HepG2 (cell line): ENCODE data around the gene GPR137. TPM values are rescaled to one million over a fixed set of nuclear protein-coding genes. Genes with fewer than 3 reads are reported as not detected.

Experiments used
- AGO2 ChIP-seq: fragments of 200-400 bp; formaldehyde crosslinking; optimal IDR thresholded peaks from 2 replicates; pipeline ENCODE3; 2017; ENCODE audit warnings: mild to moderate bottlenecking, low read depth, low read length, moderate library complexity
- CENPT ChIP-seq: sonication (generic); formaldehyde crosslinking; IDR thresholded peaks from 2 replicates; pipeline ENCODE4 v1.8.0; 2022; ENCODE audit warnings: low read depth, mild to moderate bottlenecking, moderate library complexity, missing genetic modification reagents
- ETV6 ChIP-seq: sonication (generic); formaldehyde crosslinking; conservative IDR thresholded peaks from 2 replicates; pipeline ENCODE4 v1.4.0; 2020; ENCODE audit warnings: missing genetic modification reagents
- HDAC2 ChIP-seq: sonication (generic); formaldehyde crosslinking; IDR thresholded peaks from 2 replicates; pipeline ENCODE4 v1.4.0; 2020; ENCODE audit warnings: missing genetic modification reagents
- HES4 ChIP-seq: sonication (generic); formaldehyde crosslinking; IDR thresholded peaks from 2 replicates; pipeline ENCODE4 v1.9.0; 2021; ENCODE audit warnings: mild to moderate bottlenecking, missing genetic modification reagents, borderline replicate concordance
- HMGA1 ChIP-seq: sonication (generic); formaldehyde crosslinking; conservative IDR thresholded peaks from 2 replicates; pipeline ENCODE4 v1.4.0; 2020; ENCODE audit warnings: missing genetic modification reagents
- IRF1 ChIP-seq: sonication (generic); formaldehyde crosslinking; IDR thresholded peaks from 2 replicates; pipeline ENCODE4 v1.4.0; 2020; ENCODE audit warnings: low read depth, mild to moderate bottlenecking, missing genetic modification reagents
- MAF1 ChIP-seq: sonication (generic); formaldehyde crosslinking; IDR thresholded peaks from 2 replicates; pipeline ENCODE4 v1.5.0; 2020; ENCODE audit warnings: missing genetic modification reagents, borderline replicate concordance
- MAZ ChIP-seq, 2 experiments: sonication (generic) in 1 of 2; formaldehyde crosslinking in 1 of 2; IDR thresholded peaks; 2 replicates each; pipeline versions ENCODE4 v1.5.0 to v1.6.1; 2012 to 2020; ENCODE audit warnings: low read depth in 2 of 2, mild to moderate bottlenecking in 2 of 2, borderline replicate concordance in 1 of 2, improper control_type of control experiment in 1 of 2, low read length in 1 of 2, missing genetic modification reagents in 1 of 2, moderate library complexity in 1 of 2
- SIN3B ChIP-seq: fragments of 150-350 bp; IDR thresholded peaks from 2 replicates; pipeline ENCODE4 v1.6.1; 2014; ENCODE audit warnings: low read length
- SSRP1 ChIP-seq: IDR thresholded peaks from 2 replicates; pipeline ENCODE4 v1.6.1; 2016; ENCODE audit warnings: control low read depth
- XRCC5 ChIP-seq: fragments of 200-400 bp; formaldehyde crosslinking; optimal IDR thresholded peaks from 2 replicates; pipeline ENCODE3; 2017; ENCODE audit warnings: mild to moderate bottlenecking, low read length
- ZC3H13 ChIP-seq: sonication (generic); formaldehyde crosslinking; IDR thresholded peaks from 2 replicates; pipeline ENCODE4 v1.8.1; 2023; ENCODE audit warnings: mild to moderate bottlenecking, missing genetic modification reagents, moderate library complexity
- ZNF232 ChIP-seq: sonication (generic); formaldehyde crosslinking; IDR thresholded peaks from 2 replicates; pipeline ENCODE4 v1.4.0; 2020; ENCODE audit warnings: missing genetic modification reagents, borderline replicate concordance
- ZNF256 ChIP-seq: sonication (generic); formaldehyde crosslinking; conservative IDR thresholded peaks from 2 replicates; pipeline ENCODE4 v1.4.0; 2020; ENCODE audit warnings: missing genetic modification reagents
- ZNF546 ChIP-seq: sonication (generic); formaldehyde crosslinking; conservative IDR thresholded peaks from 2 replicates; pipeline ENCODE4 v1.8.1; 2023; ENCODE audit warnings: mild to moderate bottlenecking, missing genetic modification reagents
- ZNF558 ChIP-seq: sonication (generic); formaldehyde crosslinking; IDR thresholded peaks from 2 replicates; pipeline ENCODE4 v1.9.0; 2022; ENCODE audit warnings: mild to moderate bottlenecking, missing genetic modification reagents, borderline replicate concordance
- ZNF691 ChIP-seq: sonication (generic); formaldehyde crosslinking; IDR thresholded peaks from 2 replicates; pipeline ENCODE4 v1.4.0; 2020; ENCODE audit warnings: missing genetic modification reagents, low read depth, mild to moderate bottlenecking, borderline replicate concordance
- ZNF75D ChIP-seq: sonication (generic); formaldehyde crosslinking; IDR thresholded peaks from 2 replicates; pipeline ENCODE4 v1.8.1; 2023; ENCODE audit warnings: missing genetic modification reagents, mild to moderate bottlenecking, borderline replicate concordance
- ZNF850 ChIP-seq: sonication (generic); formaldehyde crosslinking; conservative IDR thresholded peaks from 2 replicates; pipeline ENCODE4 v1.9.0; 2021; ENCODE audit warnings: mild to moderate bottlenecking, missing genetic modification reagents
- ZSCAN12 ChIP-seq: sonication (generic); formaldehyde crosslinking; IDR thresholded peaks from 2 replicates; pipeline ENCODE4 v1.9.0; 2021; ENCODE audit warnings: mild to moderate bottlenecking, missing genetic modification reagents
- polyA plus RNA-seq, 8 experiments: library from polyadenylated mRNA; depleted of rRNA in 3 of 8; stranded (reverse) in 7 of 8; unstranded in 1 of 8; fragments of >200 nt; fragmentation: Illumina TruSeq in 4 of 8; extraction: Trizol in 4 of 8; gene quantifications; 2 replicates each; pipeline versions ENCODE4 v1.2.1 to v1.2.3, GENCODE V29; 2011 to 2016; ENCODE audit warnings: low read depth in 4 of 8, missing spikeins in 1 of 8, mixed read lengths in 1 of 8; ENCODE audit not compliant: insufficient read depth in 1 of 8
- total RNA-seq, 5 experiments: library from RNA; depleted of rRNA; stranded (reverse); fragments of >200 nt; fragmentation: Illumina TruSeq; extraction: Trizol; gene quantifications; 2 replicates each; pipeline ENCODE4 v1.2.3, GENCODE V29; 2016; ENCODE audit warnings: low read depth in 1 of 5
- TF ChIP-seq, protein P1 (sequence below): sonication (generic); formaldehyde crosslinking; IDR thresholded peaks from 2 replicates; pipeline ENCODE4 v1.8.0; 2022; ENCODE audit warnings: missing genetic modification reagents, mild to moderate bottlenecking, inconsistent platforms, borderline replicate concordance

Gene GPR137
- total and polyA plus RNA-seq, 2 of the 13 experiments (the other 11 are each of a cell fraction or from before 2014, with no cell fraction given) = 8.5 to 13.2 TPM

DNA sequence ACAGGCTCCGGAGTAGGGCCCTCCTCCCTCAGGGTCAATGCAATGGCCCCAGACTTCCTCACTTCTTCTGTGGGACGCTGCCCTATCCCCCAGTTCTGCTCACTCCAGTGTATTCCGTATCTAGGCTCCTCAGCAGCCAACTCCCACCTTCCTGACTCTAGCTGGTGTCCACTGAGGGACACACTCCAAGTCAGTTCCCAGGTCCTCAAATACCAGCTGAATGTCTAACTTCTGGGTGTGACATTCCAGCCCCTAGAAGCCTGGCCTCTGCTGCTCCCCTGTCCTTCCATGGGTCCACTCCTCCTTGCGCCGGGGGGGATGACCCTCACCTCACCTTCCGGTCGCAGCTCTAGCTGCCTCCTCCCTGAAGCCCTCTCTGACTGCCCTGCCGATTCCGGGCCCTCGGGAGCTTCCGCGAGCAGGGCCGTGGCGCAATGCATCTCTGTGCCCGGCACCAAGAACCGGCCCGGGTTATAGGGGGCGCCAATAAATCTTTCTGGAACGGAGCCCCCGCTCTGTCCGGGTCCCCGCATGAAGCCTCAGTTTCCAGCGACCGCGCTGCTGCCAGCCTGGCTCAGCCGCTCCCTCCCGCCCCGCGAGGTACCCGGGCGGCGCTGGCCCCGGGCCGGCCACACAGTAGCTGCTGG lies 16.6 kb upstream of the GPR137 start (continued):
- TF ChIP-seq HES4 (CRISPR knock-in tag) = no peak
- no peak for TF ChIP-seq ZNF691 (CRISPR knock-in tag)
- no peak for TF ChIP-seq ZSCAN12 (CRISPR knock-in tag)
- no peak for TF ChIP-seq ZNF75D
- TF ChIP-seq ZNF232 (CRISPR knock-in tag) = 0 out of 2 replicates have a peak, but pooled peaks have one; percentile 22
- TF ChIP-seq SIN3B = no peak
- no peak for TF ChIP-seq CENPT (CRISPR knock-in tag)
- TF ChIP-seq ZNF256 (CRISPR knock-in tag) = no peak
- TF ChIP-seq ZNF850 (CRISPR knock-in tag) = peak; percentile 84; the same call in 1 of the 2 replicates
- TF ChIP-seq SSRP1 (CRISPR knock-in tag) = peak; percentile 59
- peak; percentile 97 for TF ChIP-seq AGO2
- TF ChIP-seq XRCC5 = peak; percentile 27
- TF ChIP-seq MAF1 (CRISPR knock-in tag) = peak; percentile 14
- TF ChIP-seq, protein P1, sequence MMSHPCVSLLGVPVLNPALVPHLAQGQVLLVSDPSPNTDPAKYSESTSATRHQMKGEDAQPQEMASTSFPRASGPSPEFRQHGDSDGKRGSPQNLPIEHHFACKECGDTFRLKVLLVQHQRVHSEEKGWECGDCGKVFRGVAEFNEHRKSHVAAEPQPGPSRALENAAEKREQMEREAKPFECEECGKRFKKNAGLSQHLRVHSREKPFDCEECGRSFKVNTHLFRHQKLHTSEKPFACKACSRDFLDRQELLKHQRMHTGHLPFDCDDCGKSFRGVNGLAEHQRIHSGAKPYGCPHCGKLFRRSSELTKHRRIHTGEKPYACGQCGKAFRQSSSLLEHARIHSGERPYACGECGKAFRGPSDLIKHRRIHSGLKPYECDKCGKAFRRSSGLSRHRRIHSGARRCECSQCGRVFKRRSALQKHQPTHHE = no peak
- peak; percentile 19; the same call in 1 of the 2 replicates for TF ChIP-seq HDAC2
- TF ChIP-seq HMGA1 (CRISPR knock-in tag) = no peak
- TF ChIP-seq MAZ (IDR thresholded peaks at IDR 0.05; ENCODE audit: borderline replicate concordance, low read depth, low read length) = peak; percentile 51; the same call in 1 of the 2 replicates
- no peak; the same call in 1 of the 2 replicates for TF ChIP-seq MAZ (CRISPR knock-in tag; IDR thresholded peaks at IDR 0.05; ENCODE audit: low read depth)
- no peak for TF ChIP-seq ZC3H13
- no peak for TF ChIP-seq IRF1 (CRISPR knock-in tag)
- TF ChIP-seq ZNF558 (CRISPR knock-in tag) = 0 out of 2 replicates have a peak, but pooled peaks have one; percentile 47
- TF ChIP-seq ZNF546 = peak; percentile 75; the same call in 1 of the 2 replicates
- 0 out of 2 replicates have a peak, but pooled peaks have one; percentile 18 for TF ChIP-seq ETV6 (CRISPR knock-in tag)
